GM19193 (cell line): ENCODE results near the gene RHO.

Experiments used
- POLR2A ChIP-seq: IDR thresholded peaks from 4 replicates; pipeline ENCODE4 v1.6.1; 2011; ENCODE audit not compliant: insufficient read depth, insufficient read length; ENCODE audit errors: extremely low read depth

The RHO gene

DNA sequence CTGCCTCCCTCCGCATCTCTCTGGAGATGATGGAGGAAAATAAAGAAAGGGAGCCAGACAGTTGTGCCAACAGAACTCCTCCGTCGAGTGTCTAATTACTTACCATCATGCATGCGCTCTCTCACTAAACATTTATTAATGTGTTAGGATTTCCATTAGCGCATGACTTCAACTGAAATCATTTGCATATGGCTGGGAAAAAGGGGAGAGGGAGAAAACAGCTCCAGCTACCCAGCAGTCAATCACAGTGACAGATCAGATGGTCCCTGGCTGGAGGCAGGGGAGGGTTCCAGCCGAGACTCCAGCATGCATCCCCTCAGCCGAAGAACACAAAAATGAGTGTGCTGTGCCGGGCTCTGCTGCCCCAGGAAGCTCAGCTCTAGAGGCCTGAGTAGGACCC lies 6.8 kb upstream of the RHO start:
- TF ChIP-seq POLR2A: no peak

DNA sequence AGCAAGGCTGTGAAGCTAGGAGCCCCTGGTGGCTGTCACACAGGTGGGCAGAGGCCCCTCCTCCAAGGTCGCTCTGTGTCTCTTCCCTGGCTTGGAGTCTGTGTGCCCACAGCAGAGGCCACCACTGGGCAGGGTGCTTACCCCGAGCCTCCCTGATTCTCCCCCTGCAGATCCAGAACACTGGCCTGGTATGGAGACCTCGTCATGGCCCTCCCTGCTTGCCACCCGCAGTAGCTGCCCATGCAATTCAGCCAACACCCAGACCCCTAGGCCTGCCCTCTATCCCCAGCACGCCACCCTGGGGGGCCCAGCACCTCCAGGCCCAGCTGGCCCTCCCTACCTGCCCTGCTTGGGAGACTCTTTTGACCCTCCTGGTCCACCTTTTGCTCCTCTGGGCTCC lies 5.5 kb upstream of the RHO start:
- no peak for TF ChIP-seq POLR2A

DNA sequence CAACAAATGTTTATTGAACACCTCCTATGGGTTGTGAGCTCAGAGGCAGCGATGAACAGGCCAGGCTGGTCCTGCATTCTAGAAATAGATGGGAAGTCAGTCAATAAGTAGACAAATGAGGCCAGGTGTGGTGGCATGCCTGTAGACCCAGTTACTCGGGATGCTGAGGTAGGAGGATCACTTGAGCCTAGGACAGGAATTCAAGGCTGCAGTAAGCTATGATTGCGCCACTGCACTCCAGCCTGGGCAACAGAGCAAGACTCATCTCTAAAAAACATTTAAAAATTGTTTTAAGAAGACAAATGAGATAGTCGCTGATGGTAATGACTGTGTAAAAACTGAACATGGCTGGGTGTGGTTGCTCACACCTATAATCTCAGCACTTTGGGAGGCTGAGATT lies 4.4 kb upstream of the RHO start:
- TF ChIP-seq POLR2A: no peak

DNA sequence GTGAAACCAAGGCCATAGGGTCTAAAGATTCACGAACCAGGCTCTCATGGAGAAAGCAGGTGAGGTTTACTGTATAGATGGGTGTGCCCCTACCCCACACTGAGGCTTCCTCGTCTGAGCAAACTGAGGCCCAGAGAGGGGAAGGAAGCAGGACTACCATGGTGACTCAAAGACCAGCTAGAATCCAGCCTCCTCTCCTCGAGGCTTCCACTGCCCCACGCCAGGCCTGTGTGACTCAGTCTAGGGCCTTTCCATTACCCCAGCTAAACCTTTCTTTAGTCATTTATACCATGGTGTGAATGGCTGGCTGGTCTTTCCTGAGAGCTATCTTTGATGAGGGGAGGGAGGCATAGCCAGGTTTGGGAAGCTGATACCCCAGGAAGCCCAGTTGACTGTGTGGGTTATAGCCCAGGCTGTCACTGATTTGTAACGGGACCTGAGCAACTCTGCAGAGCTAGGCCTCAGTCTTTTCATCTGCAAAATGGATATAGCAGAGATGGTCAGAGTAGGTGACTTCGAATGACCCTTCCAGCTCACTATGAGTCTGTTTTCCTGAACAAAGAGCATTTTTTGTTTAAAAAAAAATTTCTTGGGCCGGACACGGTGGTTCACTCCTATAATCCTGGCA lies 3.0 kb upstream of the RHO start:
- TF ChIP-seq POLR2A: no peak

DNA sequence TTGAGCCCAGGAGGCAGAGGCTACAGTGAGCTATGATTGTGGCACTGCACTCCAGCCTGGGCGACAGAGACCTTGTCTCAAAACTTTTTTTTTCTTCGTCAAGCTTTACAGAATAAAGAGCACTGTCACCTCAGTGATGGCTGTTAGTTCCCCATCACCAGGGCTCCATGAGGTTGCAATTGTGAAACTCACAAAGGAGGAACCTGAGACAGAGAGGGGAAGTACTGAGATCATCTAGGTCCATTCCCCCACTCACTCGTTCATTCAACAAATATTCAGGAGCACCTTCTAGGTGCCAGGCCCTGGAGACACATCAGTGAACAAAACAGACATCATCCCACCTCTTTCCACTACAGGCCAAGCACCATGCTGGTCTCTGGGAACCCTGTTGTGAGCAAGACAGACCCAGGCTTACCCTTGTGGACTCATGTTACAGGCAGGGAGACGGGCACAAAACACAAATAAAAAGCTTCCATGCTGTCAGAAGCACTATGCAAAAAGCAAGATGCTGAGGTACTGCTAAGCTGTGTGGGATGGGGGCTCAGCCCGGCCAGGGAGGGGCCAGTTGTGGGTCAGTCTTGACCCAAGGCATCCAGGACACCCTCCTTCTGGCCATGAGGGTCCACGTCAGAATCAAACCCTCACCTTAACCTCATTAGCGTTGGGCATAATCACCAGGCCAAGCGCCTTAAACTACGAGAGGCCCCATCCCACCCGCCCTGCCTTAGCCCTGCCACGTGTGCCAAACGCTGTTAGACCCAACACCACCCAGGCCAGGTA lies 2.1 kb upstream of the RHO start:
- TF ChIP-seq POLR2A: no peak

DNA sequence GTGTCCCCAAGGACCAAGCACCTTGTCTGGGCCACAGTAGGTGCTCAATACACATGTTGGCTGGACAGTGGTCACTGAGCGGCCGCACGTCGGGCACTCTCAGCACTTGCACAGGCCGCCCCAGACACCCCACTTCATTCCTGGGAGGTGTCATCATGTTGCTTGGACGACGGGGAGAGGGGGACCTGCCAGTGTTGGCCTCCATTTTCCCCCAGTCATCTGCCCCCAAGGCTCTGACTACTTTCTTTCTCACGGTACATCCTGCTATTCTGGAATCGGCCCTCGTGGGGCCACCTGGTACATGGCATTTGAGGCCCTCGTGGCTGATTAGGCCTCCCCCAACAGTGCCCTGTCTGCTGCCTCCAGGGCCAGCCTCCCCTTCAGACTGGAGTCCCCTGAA lies 1.2 kb upstream of the RHO start:
- no peak for TF ChIP-seq POLR2A

DNA sequence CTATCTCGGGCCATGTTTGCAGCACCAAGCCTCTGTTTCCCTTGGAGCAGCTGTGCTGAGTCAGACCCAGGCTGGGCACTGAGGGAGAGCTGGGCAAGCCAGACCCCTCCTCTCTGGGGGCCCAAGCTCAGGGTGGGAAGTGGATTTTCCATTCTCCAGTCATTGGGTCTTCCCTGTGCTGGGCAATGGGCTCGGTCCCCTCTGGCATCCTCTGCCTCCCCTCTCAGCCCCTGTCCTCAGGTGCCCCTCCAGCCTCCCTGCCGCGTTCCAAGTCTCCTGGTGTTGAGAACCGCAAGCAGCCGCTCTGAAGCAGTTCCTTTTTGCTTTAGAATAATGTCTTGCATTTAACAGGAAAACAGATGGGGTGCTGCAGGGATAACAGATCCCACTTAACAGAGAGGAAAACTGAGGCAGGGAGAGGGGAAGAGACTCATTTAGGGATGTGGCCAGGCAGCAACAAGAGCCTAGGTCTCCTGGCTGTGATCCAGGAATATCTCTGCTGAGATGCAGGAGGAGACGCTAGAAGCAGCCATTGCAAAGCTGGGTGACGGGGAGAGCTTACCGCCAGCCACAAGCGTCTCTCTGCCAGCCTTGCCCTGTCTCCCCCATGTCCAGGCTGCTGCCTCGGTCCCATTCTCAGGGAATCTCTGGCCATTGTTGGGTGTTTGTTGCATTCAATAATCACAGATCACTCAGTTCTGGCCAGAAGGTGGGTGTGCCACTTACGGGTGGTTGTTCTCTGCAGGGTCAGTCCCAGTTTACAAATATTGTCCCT lies 1.2 kb downstream of the RHO start:
- TF ChIP-seq POLR2A: no peak

DNA sequence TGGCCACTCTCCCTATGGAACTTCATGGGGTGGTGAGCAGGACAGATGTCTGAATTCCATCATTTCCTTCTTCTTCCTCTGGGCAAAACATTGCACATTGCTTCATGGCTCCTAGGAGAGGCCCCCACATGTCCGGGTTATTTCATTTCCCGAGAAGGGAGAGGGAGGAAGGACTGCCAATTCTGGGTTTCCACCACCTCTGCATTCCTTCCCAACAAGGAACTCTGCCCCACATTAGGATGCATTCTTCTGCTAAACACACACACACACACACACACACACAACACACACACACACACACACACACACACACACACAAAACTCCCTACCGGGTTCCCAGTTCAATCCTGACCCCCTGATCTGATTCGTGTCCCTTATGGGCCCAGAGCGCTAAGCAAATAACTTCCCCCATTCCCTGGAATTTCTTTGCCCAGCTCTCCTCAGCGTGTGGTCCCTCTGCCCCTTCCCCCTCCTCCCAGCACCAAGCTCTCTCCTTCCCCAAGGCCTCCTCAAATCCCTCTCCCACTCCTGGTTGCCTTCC lies 1.9 kb downstream of the RHO start:
- no peak for TF ChIP-seq POLR2A

DNA sequence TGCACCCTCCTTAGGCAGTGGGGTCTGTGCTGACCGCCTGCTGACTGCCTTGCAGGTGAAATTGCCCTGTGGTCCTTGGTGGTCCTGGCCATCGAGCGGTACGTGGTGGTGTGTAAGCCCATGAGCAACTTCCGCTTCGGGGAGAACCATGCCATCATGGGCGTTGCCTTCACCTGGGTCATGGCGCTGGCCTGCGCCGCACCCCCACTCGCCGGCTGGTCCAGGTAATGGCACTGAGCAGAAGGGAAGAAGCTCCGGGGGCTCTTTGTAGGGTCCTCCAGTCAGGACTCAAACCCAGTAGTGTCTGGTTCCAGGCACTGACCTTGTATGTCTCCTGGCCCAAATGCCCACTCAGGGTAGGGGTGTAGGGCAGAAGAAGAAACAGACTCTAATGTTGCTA lies 2.4 kb downstream of the RHO start:
- TF ChIP-seq POLR2A: no peak

DNA sequence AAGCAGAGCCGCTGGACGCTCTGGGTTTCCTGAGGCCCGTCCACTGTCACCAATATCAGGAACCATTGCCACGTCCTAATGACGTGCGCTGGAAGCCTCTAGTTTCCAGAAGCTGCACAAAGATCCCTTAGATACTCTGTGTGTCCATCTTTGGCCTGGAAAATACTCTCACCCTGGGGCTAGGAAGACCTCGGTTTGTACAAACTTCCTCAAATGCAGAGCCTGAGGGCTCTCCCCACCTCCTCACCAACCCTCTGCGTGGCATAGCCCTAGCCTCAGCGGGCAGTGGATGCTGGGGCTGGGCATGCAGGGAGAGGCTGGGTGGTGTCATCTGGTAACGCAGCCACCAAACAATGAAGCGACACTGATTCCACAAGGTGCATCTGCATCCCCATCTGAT lies 3.3 kb downstream of the RHO start:
- TF ChIP-seq POLR2A: no peak

DNA sequence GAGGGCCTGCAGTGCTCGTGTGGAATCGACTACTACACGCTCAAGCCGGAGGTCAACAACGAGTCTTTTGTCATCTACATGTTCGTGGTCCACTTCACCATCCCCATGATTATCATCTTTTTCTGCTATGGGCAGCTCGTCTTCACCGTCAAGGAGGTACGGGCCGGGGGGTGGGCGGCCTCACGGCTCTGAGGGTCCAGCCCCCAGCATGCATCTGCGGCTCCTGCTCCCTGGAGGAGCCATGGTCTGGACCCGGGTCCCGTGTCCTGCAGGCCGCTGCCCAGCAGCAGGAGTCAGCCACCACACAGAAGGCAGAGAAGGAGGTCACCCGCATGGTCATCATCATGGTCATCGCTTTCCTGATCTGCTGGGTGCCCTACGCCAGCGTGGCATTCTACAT lies 3.8 kb downstream of the RHO start:
- no peak for TF ChIP-seq POLR2A

DNA sequence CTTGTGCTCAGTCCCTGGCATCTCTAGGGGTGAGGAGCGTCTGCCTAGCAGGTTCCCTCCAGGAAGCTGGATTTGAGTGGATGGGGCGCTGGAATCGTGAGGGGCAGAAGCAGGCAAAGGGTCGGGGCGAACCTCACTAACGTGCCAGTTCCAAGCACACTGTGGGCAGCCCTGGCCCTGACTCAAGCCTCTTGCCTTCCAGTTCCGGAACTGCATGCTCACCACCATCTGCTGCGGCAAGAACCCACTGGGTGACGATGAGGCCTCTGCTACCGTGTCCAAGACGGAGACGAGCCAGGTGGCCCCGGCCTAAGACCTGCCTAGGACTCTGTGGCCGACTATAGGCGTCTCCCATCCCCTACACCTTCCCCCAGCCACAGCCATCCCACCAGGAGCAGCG lies 5.0 kb downstream of the RHO start:
- no peak for TF ChIP-seq POLR2A

DNA sequence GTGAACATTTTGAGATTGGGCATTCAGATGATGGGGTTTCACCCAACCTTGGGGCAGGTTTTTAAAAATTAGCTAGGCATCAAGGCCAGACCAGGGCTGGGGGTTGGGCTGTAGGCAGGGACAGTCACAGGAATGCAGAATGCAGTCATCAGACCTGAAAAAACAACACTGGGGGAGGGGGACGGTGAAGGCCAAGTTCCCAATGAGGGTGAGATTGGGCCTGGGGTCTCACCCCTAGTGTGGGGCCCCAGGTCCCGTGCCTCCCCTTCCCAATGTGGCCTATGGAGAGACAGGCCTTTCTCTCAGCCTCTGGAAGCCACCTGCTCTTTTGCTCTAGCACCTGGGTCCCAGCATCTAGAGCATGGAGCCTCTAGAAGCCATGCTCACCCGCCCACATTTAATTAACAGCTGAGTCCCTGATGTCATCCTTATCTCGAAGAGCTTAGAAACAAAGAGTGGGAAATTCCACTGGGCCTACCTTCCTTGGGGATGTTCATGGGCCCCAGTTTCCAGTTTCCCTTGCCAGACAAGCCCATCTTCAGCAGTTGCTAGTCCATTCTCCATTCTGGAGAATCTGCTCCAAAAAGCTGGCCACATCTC lies 6.1 kb downstream of the RHO start:
- no peak for TF ChIP-seq POLR2A

DNA sequence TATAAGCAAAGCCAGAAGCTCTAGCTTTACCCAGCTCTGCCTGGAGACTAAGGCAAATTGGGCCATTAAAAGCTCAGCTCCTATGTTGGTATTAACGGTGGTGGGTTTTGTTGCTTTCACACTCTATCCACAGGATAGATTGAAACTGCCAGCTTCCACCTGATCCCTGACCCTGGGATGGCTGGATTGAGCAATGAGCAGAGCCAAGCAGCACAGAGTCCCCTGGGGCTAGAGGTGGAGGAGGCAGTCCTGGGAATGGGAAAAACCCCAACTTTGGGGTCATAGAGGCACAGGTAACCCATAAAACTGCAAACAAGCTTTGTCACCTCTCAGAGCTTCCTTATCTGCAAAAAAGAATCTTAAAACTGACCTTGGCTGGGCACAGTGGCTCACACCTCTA lies 6.6 kb downstream of the RHO start:
- no peak for TF ChIP-seq POLR2A

DNA sequence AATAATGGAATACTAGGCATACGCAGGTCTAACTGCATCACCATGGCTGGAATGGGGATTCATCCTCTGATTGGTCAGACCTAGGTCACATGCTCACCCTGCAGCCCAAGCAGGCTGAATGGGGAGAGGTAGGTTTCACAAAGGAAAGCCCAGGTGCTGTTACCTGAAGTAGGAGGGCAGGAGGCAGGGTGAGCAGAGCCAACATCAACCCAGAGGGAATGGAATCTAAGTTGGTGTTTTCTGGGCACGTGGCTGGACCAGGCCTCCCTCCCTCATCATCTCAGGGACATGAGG lies 7.9 kb downstream of the RHO start:
- TF ChIP-seq POLR2A: no peak

DNA sequence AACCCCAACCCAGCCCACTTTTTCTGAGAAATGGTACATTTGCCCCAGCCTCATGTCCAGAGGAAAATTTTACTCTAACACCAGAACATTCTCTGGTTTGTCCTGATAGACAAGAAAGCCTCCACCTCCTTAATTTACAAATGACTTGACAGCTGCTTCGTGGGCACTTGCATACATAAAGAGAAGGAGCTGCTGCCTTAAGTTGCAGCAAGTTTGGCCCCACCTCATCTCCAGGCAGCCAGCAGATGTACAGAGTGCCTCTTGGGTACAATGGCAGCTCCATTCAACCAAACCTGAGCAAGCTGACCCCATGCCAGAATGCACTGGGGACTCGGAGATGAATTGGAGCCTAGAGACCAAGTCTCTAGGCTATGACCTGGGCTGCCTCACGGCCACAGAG lies 8.4 kb downstream of the RHO start:
- TF ChIP-seq POLR2A: no peak

DNA sequence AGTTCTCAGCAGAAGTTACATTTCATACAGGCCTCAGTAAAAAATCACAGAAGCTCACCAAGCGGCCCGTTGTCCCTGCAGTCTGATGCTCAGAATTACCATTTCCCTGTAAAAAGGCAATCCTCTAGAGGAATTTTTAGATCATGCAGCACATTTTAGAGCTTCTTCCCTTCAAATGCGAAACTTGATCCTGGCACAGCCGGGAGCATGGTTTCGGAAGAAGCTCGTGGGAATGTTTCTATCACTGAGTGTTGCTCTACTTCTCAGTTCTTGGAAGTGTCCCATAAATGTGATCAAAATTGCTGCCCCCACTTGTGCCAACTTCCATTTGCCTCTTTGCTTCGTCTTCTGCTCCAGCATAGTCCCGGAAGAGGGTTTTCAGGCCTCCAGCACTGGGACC lies 10.8 kb downstream of the RHO start:
- TF ChIP-seq POLR2A: no peak
